HCT116 (cell line): ENCODE data around the gene SLC35D1. TPM values are rescaled to one million over a fixed set of nuclear protein-coding genes. Genes with fewer than 3 reads are reported as not detected.

ENCODE experiments used
- ATAC-seq: fragments of 200-7000 bp; cut with Tn5 transposase; 2 replicates; pipeline ENCODE4 v1.9.1; 2020; ENCODE audit warnings: mild to moderate bottlenecking, moderate library complexity
- BruUV-seq: library from RNA; stranded (reverse); fragments of 400-500 nt; replicated peaks from 2 replicates; lab custom pipeline; 2021; lab: Mats Ljungman, UMichigan
- CTCF ChIA-PET: fragments of 300-600 bp; sonication (Branson Sonifier 250); formaldehyde crosslinking; loops from one replicate; lab custom pipeline; 2021; ENCODE audit warnings: antibody characterized with exemption; lab: Charles Lee
- POLR2A ChIA-PET: fragments of 300-600, 350-600 bp; sonication (Branson Sonifier 250); formaldehyde crosslinking; loops from one replicate; lab custom pipeline; 2021; ENCODE audit warnings: antibody characterized with exemption; lab: Charles Lee
- RAD21 ChIA-PET, 2 experiments: fragments of 300-600 bp; sonication (Branson Sonifier 250); formaldehyde crosslinking; loops; one replicate each; lab custom pipeline; 2023; ENCODE audit warnings: low total read pairs in 2 of 2; ENCODE audit not compliant: uncharacterized antibody in 2 of 2, unreplicated experiment in 2 of 2, low non-redundant PET in 1 of 2; lab: Charles Lee
- DNase-seq: peaks from one replicate; pipeline ENCODE4 v3.0.0-alpha.2; 2010; ENCODE audit warnings: low read depth, low spot score
- H2AFZ ChIP-seq: fragments of 200-600 bp; shearing (Covaris generic), sonication (generic); 2 replicates; pipeline ENCODE4 v1.6.1; 2017; ENCODE audit warnings: low read depth, mixed run types, mixed read lengths, antibody characterized with exemption, low read length; ENCODE audit not compliant: poor library complexity, severe bottlenecking
- H3K27ac ChIP-seq: 2 replicates; pipeline ENCODE4 v1.5.1; 2012; ENCODE audit warnings: low read depth, low read length
- H3K27me3 ChIP-seq: fragments of 200-600 bp; sonication (generic); 2 replicates; pipeline ENCODE4 v1.6.1; 2016; ENCODE audit warnings: mixed run types, low read length, mixed read lengths; ENCODE audit not compliant: insufficient read depth
- H3K36me3 ChIP-seq, 2 experiments: fragments of 200-500 bp in 1 of 2; fragments of 200-600 bp in 1 of 2; sonication (Bioruptor generic) in 1 of 2; sonication (generic) in 1 of 2; 2 replicates each; pipeline versions ENCODE4 v1.5.1 to v1.6.1; 2014 to 2016; ENCODE audit warnings: low read length in 2 of 2, inconsistent platforms in 1 of 2, mixed read lengths in 1 of 2, mixed run types in 1 of 2; ENCODE audit not compliant: insufficient read depth in 2 of 2, control insufficient read depth in 1 of 2
- H3K4me1 ChIP-seq, 2 experiments: fragments of 200-600 bp in 1 of 2; sonication (generic) in 1 of 2; 2 replicates each; pipeline versions ENCODE4 v1.5.1 to v1.6.1; 2012 to 2017; ENCODE audit warnings: low read length in 2 of 2, inconsistent platforms in 1 of 2, mild to moderate bottlenecking in 1 of 2, mixed read lengths in 1 of 2, mixed run types in 1 of 2, moderate library complexity in 1 of 2; ENCODE audit not compliant: insufficient read depth in 2 of 2, control insufficient read depth in 1 of 2
- H3K4me2 ChIP-seq: fragments of 200-600 bp; sonication (generic); 2 replicates; pipeline ENCODE4 v1.6.1; 2017; ENCODE audit warnings: mixed run types, low read length, mixed read lengths
- H3K4me3 ChIP-seq, 2 experiments: fragments of 200-600 bp in 1 of 2; sonication (generic) in 1 of 2; replicated peaks in 1 of 2; 2 replicates each; pipeline ENCODE4 v1.5.1; 2011 to 2016; ENCODE audit warnings: low read length in 2 of 2, control low read depth in 1 of 2, low read depth in 1 of 2, mild to moderate bottlenecking in 1 of 2, mixed read lengths in 1 of 2, mixed run types in 1 of 2
- H3K79me2 ChIP-seq: fragments of 200-600 bp; sonication (generic); 2 replicates; pipeline ENCODE4 v1.6.1; 2017; ENCODE audit warnings: mild to moderate bottlenecking, mixed run types, low read length, moderate library complexity, mixed read lengths; ENCODE audit not compliant: insufficient read depth
- H3K9ac ChIP-seq: fragments of 200-600 bp; sonication (generic); 2 replicates; pipeline ENCODE4 v1.6.1; 2016; ENCODE audit warnings: low read length, mixed read lengths
- H3K9me2 ChIP-seq: fragments of 200-600 bp; sonication (generic), shearing (Covaris generic); 2 replicates; pipeline ENCODE4 v1.6.1; 2017; ENCODE audit warnings: mixed run types, mild to moderate bottlenecking, moderate library complexity; ENCODE audit not compliant: insufficient read depth
- H3K9me3 ChIP-seq, 2 experiments: fragments of 200-500 bp in 1 of 2; fragments of 200-600 bp in 1 of 2; sonication (Bioruptor generic) in 1 of 2; sonication (generic) in 1 of 2; 2 replicates each; pipeline ENCODE4 v1.6.1; 2014 to 2017; ENCODE audit warnings: low read length in 2 of 2, mixed read lengths in 2 of 2, inconsistent platforms in 1 of 2, low read depth in 1 of 2, mild to moderate bottlenecking in 1 of 2, mixed run types in 1 of 2, moderate library complexity in 1 of 2; ENCODE audit not compliant: control insufficient read depth in 1 of 2, insufficient read depth in 1 of 2
- H4K20me1 ChIP-seq: fragments of 200-600 bp; sonication (generic), shearing (Covaris generic); 2 replicates; pipeline ENCODE4 v1.6.1; 2017; ENCODE audit warnings: mixed run types, mild to moderate bottlenecking, moderate library complexity; ENCODE audit not compliant: insufficient read depth
- CBX3 ChIP-seq: IDR thresholded peaks from 2 replicates; pipeline ENCODE4 v1.6.1; 2012; ENCODE audit warnings: low read depth
- EGR1 ChIP-seq: IDR thresholded peaks from 2 replicates; pipeline ENCODE4 v1.6.1; 2012; ENCODE audit warnings: low read depth
- ELF1 ChIP-seq: IDR thresholded peaks from 2 replicates; pipeline ENCODE4 v1.6.1; 2012; ENCODE audit warnings: low read depth, borderline replicate concordance
- EZH2 ChIP-seq: fragments of 200-600 bp; sonication (generic); IDR thresholded peaks from 2 replicates; pipeline ENCODE4 v1.6.1; 2017; ENCODE audit warnings: antibody characterized with exemption, mixed run types
- EZH2phosphoT487 ChIP-seq: fragments of 200-600 bp; IDR thresholded peaks from 2 replicates; pipeline ENCODE4 v1.6.1; 2018; ENCODE audit warnings: antibody characterized with exemption, borderline replicate concordance
- FOSL1 ChIP-seq: IDR thresholded peaks from 2 replicates; pipeline ENCODE4 v1.6.1; 2012; ENCODE audit warnings: low read depth
- JUND ChIP-seq: IDR thresholded peaks from 2 replicates; pipeline ENCODE4 v1.6.1; 2012
- POLR2A ChIP-seq: IDR thresholded peaks from 2 replicates; pipeline ENCODE4 v1.7.0; 2011; ENCODE audit warnings: borderline replicate concordance; ENCODE audit not compliant: insufficient read depth, insufficient read length; ENCODE audit errors: extremely low read depth
- POLR2AphosphoS5 ChIP-seq: IDR thresholded peaks from 2 replicates; pipeline ENCODE4 v1.6.1; 2011; ENCODE audit warnings: mild to moderate bottlenecking, low read depth, low read length, moderate library complexity
- SIN3A ChIP-seq: IDR thresholded peaks from 2 replicates; pipeline ENCODE4 v1.6.1; 2012; ENCODE audit warnings: low read depth
- TCF7L2 ChIP-seq: IDR thresholded peaks from 2 replicates; pipeline ENCODE4 v1.7.0; 2011; ENCODE audit warnings: borderline replicate concordance, inconsistent platforms; ENCODE audit not compliant: insufficient read depth, insufficient read length; ENCODE audit errors: extremely low read depth
- YY1 ChIP-seq: IDR thresholded peaks from 2 replicates; pipeline ENCODE4 v1.6.1; 2011; ENCODE audit warnings: low read length, low read depth, moderate library complexity, mild to moderate bottlenecking; ENCODE audit not compliant: insufficient replicate concordance; ENCODE audit errors: extremely low read depth
- ZFX ChIP-seq: fragments of 450-650 bp; IDR thresholded peaks from 2 replicates; pipeline ENCODE4 v1.6.1; 2017
- ZNF274 ChIP-seq: fragments of 200-500 bp; sonication (Bioruptor generic); IDR thresholded peaks from 2 replicates; pipeline ENCODE4 v1.6.1; 2014; ENCODE audit warnings: mild to moderate bottlenecking, low read depth, low read length, inconsistent platforms
- intact Hi-C: fragments of 100-400 bp; cut with micrococcal nuclease; formaldehyde crosslinking; loops from 2 replicates; pipeline ENCODE4 v1.10.0; 2022
- total RNA-seq: library from RNA; stranded (reverse); gene quantifications from one replicate; pipeline ENCODE4 v1.2.1, GENCODE V29; 2021; ENCODE audit not compliant: unreplicated experiment
- TF ChIP-seq, protein P1 (sequence below): IDR thresholded peaks from 2 replicates; pipeline ENCODE4 v1.6.1; 2012
- TF ChIP-seq, protein P2 (sequence below): IDR thresholded peaks from 2 replicates; pipeline ENCODE4 v1.6.1; 2011; ENCODE audit warnings: mild to moderate bottlenecking, low read length, moderate library complexity; ENCODE audit not compliant: insufficient replicate concordance; ENCODE audit errors: extremely low read depth
- TF ChIP-seq, protein P3 (sequence below), 3 experiments: fragments of 200-600 bp in 1 of 3; sonication (generic) in 1 of 3; IDR thresholded peaks in 2 of 3; conservative IDR thresholded peaks in 1 of 3; 2 replicates each; pipeline ENCODE4 v1.5.1; 2012 to 2017; ENCODE audit warnings: low read depth in 2 of 3, low read length in 2 of 3, antibody characterized with exemption in 1 of 3, borderline replicate concordance in 1 of 3, control low read depth in 1 of 3, mild to moderate bottlenecking in 1 of 3, mixed read lengths in 1 of 3, mixed run types in 1 of 3, moderate library complexity in 1 of 3; ENCODE audit not compliant: insufficient read depth in 1 of 3
- TF ChIP-seq, protein P4 (sequence below): IDR thresholded peaks from 2 replicates; pipeline ENCODE4 v1.6.1; 2012; ENCODE audit warnings: low read depth

Gene SLC35D1
- total RNA-seq, 1 experiment from 2014 or later: 6.1 TPM

DNA sequence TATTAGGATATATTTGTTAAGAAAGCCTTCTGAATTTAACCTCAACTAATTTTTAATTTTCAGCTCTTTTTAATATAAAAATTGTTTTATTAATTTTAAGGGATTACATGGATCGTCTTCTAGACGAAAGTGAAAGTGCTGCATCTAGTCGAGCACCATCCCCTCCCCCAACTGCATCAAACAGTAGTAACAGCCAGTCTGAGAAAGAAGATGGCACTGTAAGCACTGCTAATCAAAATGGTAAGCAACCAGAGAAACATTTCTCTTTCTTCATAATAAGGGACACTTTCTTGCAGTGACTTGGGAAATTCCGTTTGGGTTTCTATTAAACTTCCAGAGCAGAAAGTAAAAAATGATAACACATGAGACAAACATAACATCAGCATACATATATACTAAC, 72.3 kb downstream of the SLC35D1 start:
- H3K79me2 ChIP-seq: no peaks in the 10 kb centered on the region
- H3K9me2 ChIP-seq: no peaks in the 10 kb centered on the region
- H3K27ac ChIP-seq: no peak overlapping the region
- H4K20me1 ChIP-seq: peaks cover 5% of the 10 kb centered on the region; the same call in 1 of the 2 replicates
- H3K36me3 ChIP-seq: peaks cover 23 to 36% of the 10 kb centered on the region in 2 experiments
- no peaks in the 10 kb centered on the region for H3K4me1 ChIP-seq
- ChIA-PET RAD21 (no interaction called here), POLR2A (no interaction called here), CTCF (interaction anchor here (0.7 kb wide), 1 partner anchor 167 kb away, joined by 3 read pairs; no protein-coding TSS in a partner anchor)
- TF ChIP-seq EZH2: no peak
- TF ChIP-seq POLR2A: no peak
- no peak for TF ChIP-seq JUND
- no peak for TF ChIP-seq ZNF274
- TF ChIP-seq, protein P1, sequence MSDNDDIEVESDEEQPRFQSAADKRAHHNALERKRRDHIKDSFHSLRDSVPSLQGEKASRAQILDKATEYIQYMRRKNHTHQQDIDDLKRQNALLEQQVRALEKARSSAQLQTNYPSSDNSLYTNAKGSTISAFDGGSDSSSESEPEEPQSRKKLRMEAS: no peak
- TF ChIP-seq FOSL1: no peak
- TF ChIP-seq ZFX: no peak
- TF ChIP-seq POLR2AphosphoS5: no peak
- no peak for TF ChIP-seq YY1
- no peak for TF ChIP-seq ELF1
- TF ChIP-seq, protein P2, sequence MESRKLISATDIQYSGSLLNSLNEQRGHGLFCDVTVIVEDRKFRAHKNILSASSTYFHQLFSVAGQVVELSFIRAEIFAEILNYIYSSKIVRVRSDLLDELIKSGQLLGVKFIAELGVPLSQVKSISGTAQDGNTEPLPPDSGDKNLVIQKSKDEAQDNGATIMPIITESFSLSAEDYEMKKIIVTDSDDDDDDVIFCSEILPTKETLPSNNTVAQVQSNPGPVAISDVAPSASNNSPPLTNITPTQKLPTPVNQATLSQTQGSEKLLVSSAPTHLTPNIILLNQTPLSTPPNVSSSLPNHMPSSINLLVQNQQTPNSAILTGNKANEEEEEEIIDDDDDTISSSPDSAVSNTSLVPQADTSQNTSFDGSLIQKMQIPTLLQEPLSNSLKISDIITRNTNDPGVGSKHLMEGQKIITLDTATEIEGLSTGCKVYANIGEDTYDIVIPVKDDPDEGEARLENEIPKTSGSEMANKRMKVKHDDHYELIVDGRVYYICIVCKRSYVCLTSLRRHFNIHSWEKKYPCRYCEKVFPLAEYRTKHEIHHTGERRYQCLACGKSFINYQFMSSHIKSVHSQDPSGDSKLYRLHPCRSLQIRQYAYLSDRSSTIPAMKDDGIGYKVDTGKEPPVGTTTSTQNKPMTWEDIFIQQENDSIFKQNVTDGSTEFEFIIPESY: no peak
- no peak for TF ChIP-seq SIN3A
- TF ChIP-seq, protein P3, sequence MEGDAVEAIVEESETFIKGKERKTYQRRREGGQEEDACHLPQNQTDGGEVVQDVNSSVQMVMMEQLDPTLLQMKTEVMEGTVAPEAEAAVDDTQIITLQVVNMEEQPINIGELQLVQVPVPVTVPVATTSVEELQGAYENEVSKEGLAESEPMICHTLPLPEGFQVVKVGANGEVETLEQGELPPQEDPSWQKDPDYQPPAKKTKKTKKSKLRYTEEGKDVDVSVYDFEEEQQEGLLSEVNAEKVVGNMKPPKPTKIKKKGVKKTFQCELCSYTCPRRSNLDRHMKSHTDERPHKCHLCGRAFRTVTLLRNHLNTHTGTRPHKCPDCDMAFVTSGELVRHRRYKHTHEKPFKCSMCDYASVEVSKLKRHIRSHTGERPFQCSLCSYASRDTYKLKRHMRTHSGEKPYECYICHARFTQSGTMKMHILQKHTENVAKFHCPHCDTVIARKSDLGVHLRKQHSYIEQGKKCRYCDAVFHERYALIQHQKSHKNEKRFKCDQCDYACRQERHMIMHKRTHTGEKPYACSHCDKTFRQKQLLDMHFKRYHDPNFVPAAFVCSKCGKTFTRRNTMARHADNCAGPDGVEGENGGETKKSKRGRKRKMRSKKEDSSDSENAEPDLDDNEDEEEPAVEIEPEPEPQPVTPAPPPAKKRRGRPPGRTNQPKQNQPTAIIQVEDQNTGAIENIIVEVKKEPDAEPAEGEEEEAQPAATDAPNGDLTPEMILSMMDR (IDR thresholded peaks at IDR 0.05 in 2 of 3, conservative IDR thresholded peaks at IDR 0.05 in 1 of 3; ENCODE audit: borderline replicate concordance in 1 of 3, insufficient read depth in 1 of 3, low read depth in 2 of 3, low read length in 2 of 3): no peak
- no peak for TF ChIP-seq TCF7L2
- TF ChIP-seq EGR1: no peak
- TF ChIP-seq EZH2phosphoT487: no peak
- TF ChIP-seq CBX3: no peak
- TF ChIP-seq, protein P4, sequence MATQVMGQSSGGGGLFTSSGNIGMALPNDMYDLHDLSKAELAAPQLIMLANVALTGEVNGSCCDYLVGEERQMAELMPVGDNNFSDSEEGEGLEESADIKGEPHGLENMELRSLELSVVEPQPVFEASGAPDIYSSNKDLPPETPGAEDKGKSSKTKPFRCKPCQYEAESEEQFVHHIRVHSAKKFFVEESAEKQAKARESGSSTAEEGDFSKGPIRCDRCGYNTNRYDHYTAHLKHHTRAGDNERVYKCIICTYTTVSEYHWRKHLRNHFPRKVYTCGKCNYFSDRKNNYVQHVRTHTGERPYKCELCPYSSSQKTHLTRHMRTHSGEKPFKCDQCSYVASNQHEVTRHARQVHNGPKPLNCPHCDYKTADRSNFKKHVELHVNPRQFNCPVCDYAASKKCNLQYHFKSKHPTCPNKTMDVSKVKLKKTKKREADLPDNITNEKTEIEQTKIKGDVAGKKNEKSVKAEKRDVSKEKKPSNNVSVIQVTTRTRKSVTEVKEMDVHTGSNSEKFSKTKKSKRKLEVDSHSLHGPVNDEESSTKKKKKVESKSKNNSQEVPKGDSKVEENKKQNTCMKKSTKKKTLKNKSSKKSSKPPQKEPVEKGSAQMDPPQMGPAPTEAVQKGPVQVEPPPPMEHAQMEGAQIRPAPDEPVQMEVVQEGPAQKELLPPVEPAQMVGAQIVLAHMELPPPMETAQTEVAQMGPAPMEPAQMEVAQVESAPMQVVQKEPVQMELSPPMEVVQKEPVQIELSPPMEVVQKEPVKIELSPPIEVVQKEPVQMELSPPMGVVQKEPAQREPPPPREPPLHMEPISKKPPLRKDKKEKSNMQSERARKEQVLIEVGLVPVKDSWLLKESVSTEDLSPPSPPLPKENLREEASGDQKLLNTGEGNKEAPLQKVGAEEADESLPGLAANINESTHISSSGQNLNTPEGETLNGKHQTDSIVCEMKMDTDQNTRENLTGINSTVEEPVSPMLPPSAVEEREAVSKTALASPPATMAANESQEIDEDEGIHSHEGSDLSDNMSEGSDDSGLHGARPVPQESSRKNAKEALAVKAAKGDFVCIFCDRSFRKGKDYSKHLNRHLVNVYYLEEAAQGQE: no peak
- DNase-seq (no peak), ATAC-seq (no peak)
- H3K4me3 ChIP-seq: no peak overlapping the region
- no peak overlapping the region for H3K9ac ChIP-seq
- no peak overlapping the region for H3K4me2 ChIP-seq
- no peak overlapping the region for H2AFZ ChIP-seq
- intact Hi-C loops: no loop called here
- H3K9me3 ChIP-seq: no peaks in the 10 kb centered on the region
- no peaks in the 10 kb centered on the region for H3K27me3 ChIP-seq
- BruUV-seq: no TSS peak
